Omental fat pad (tissue), 4 donors: ENCODE data around the gene C19orf25. TPM values are rescaled to one million over a fixed set of nuclear protein-coding genes. Genes with fewer than 3 reads are reported as not detected.

ENCODE experiments used
- ATAC-seq: fragments of 150-250 bp; one replicate; pipeline ENCODE4 v1.9.1; 2016; ENCODE audit warnings: mild to moderate bottlenecking, moderate library complexity; ENCODE audit not compliant: low FRiP score
- DNase-seq: peaks from one replicate; pipeline ENCODE4 v3.0.0-alpha.2; 2019; ENCODE audit warnings: low spot score
- CTCF ChIP-seq, 3 donors: fragments of 450-650 bp; IDR thresholded peaks; one replicate each; pipeline ENCODE4 v1.5.1; 2016 to 2017; ENCODE audit warnings: antibody characterized with exemption in 3 of 3, mild to moderate bottlenecking in 3 of 3, moderate library complexity in 2 of 3
- total RNA-seq, 4 donors: library from RNA; depleted of rRNA; stranded (reverse); fragments of >200 nt; gene quantifications; one replicate each; pipeline ENCODE4 v1.1.0, GENCODE V29; 2016

C19orf25 gene
- total RNA-seq, 4 donors from 2014 or later, result 17.6 to 26.2 (median 20.6) TPM

- no peak for TF ChIP-seq CTCF (IDR thresholded peaks at IDR 0.05)
- ATAC-seq (no peak), DNase-seq (no peak)
Observed at GRCh38 chr19:1494115-1494815, 15.2 kb upstream of the C19orf25 start.

DNA sequence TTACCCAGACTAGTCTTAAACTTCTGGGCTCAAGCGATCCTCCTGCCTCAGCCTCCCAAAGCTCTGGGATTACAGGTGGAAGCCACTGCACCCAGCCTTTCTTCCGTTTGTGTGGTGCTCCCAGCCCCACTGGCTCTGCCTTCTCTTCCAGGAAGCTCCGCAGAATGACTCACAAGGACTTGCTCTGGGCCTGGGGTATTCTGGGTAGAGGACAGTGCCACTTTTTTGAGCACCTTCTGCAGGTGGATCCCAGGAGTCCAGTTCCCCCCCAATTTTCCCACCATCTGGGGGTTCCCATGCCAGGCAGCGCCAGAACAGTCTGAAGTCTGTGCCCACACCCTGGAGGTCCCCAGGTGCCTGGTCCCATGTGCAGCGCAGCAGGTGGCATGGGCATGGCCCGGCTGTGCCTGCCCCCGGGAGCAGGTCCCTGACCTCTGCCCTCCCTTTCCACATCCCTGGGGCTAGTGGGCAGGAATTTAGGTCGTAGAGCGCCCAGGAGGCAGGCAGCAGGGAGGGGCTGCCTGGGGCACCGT lies 13.5 kb upstream of the C19orf25 start:
- no peak for DNase-seq
- ATAC-seq, result no peak
- TF ChIP-seq CTCF (IDR thresholded peaks at IDR 0.05), result no peak

- no peak for TF ChIP-seq CTCF (IDR thresholded peaks at IDR 0.05)
- ATAC-seq, result no peak
- no peak for DNase-seq
Observed at GRCh38 chr19:1491849-1492170, 12.8 kb upstream of the C19orf25 start.

DNA sequence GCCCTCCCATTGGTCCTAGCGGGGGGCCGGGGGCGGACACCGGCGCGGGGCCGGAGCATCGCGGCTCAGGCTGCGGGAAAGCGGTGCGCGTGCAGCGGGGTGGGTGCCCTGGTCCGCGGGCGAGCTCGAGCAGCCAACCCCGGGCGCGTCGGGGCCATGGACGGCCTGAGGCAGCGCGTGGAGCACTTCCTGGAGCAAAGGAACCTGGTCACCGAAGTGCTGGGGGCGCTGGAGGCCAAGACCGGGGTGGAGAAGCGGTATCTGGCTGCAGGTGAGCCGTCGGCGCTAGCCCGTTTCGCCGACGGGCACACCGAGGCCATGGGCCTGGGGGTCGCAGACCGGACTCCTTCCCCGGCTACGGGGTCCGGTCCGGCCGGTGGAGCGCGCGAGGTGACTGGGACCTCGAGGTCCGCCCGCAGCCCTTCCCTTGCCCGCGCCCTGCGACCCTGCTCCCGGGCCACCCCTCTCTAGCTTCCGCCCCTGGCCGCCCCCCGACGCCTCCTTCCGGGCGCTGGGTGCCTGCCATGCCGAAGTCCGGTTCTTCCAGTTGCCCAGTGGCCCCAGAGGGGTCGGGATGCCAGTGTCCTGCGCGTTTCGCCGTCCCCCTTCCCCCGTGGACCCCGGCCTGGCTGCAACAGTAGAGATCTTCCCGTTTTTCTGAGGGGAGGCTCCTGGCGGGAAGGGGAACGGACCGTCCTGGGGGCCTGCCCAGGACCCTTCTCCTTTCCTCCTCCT lies 12.3 kb upstream of the C19orf25 start, which contains the start of gene REEP6:
Gene REEP6 (plus strand): TSS at position 68 of the 735 bp plus-strand sequence. CDS start 89 bp downstream, at position 157.
- TF ChIP-seq CTCF (IDR thresholded peaks at IDR 0.05), result no peak
- DNase-seq, result no peak
- no peak for ATAC-seq

DNA sequence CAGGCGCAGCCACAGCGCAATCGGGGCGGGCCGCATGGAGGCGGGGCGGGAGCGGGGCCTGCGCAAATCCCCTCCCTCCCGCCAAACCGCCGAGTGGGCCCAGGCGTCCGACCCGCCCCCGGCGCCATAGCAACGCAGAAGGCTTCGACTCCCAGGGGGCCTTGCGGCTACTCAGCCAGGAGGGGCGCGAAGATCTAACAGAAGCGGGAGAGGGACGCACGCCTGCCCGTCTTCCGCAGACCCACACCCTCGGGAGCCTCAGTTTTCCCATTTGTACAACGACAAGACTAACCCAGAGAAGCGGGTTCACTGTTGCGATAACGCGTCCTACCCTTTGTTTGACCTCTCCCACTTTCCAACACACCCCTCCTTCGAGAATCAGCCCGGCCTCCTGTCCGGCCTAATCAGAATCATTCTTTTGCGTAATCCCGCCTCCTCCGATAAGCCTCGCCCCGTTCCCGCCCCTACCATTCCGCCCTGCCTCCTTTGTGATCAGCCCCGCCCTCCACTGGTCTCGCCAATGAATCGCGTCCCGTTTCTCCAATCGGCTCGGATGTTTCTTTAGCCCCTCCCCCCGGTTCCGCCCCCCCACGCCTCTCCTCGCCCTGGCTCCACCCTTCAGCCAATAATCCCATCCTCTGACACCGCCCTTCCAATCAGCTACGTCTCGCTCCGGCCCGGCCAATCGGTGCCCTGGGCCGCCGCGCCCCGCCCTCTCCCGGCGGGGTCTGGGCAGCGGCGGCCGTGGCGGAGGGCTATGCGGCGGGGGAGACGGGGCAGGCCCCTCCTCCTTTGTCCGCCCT lies 11.5 kb upstream of the C19orf25 start, which contains the start of gene PCSK4:
Gene PCSK4 (minus strand): TSS at position 40 of the 803 bp plus-strand sequence. CDS start 4 bp downstream, at position 36.
- TF ChIP-seq CTCF (IDR thresholded peaks at IDR 0.05), result no peak
- DNase-seq (peak; percentile 95), ATAC-seq (peak; percentile 98)

- no peak for TF ChIP-seq CTCF (IDR thresholded peaks at IDR 0.05)
- no peak for ATAC-seq
Observed at GRCh38 chr19:1489463-1490310, 10.7 kb upstream of the C19orf25 start.

More at GRCh38 chr19:1489463-1490310, 10.7 kb upstream of the C19orf25 start:
- DNase-seq, result no peak
